GM12801 (cell line): ENCODE data around the gene PTK7.

Experiments
- CTCF ChIP-seq: IDR thresholded peaks from one replicate; pipeline ENCODE4 v1.5.1; 2011; ENCODE audit warnings: control low read depth; ENCODE audit not compliant: insufficient read length; ENCODE audit errors: extremely low read depth

The PTK7 gene

GRCh38 chr6:43205849-43206248 is 129.7 kb downstream of the PTK7 start:
- no peak for TF ChIP-seq CTCF

GRCh38 chr6:43207286-43207685 is 131.2 kb downstream of the PTK7 start:
- no peak for TF ChIP-seq CTCF
